RWPE2 (cell line): ENCODE measurements around the gene GCNT2.
"Not testable (repeated sequence)": the region's sequence is repeated elsewhere in the genome, so short reads cannot be mapped to it uniquely, and the experiment has no call there.

Experiments
- ATAC-seq: fragments of 200-7000 bp; cut with Tn5 transposase; 3 replicates; pipeline ENCODE4 v1.9.1; 2021; ENCODE audit warnings: low read depth
- DNase-seq: peaks from one replicate; pipeline ENCODE4 v3.0.0-alpha.2; 2020; ENCODE audit warnings: low spot score
- H3K27ac ChIP-seq: fragments of 450-650 bp; 2 replicates; pipeline ENCODE4 v1.5.1; 2017; ENCODE audit warnings: mild to moderate bottlenecking; ENCODE audit not compliant: poor library complexity, severe bottlenecking
- H3K27me3 ChIP-seq: fragments of 250-450 bp; sonication (Bioruptor Pico); 2 replicates; pipeline ENCODE4 v1.5.1; 2021; ENCODE audit warnings: mild to moderate bottlenecking, moderate library complexity; ENCODE audit not compliant: insufficient read depth, poor library complexity, severe bottlenecking
- H3K36me3 ChIP-seq: fragments of 250-450 bp; sonication (Bioruptor Pico); 2 replicates; pipeline ENCODE4 v1.5.1; 2020; ENCODE audit warnings: low read depth, mild to moderate bottlenecking, moderate library complexity
- H3K4me1 ChIP-seq: fragments of 250-450 bp; sonication (Bioruptor Pico); 2 replicates; pipeline ENCODE4 v1.5.1; 2021; ENCODE audit warnings: mild to moderate bottlenecking, moderate library complexity; ENCODE audit not compliant: insufficient read depth, poor library complexity, severe bottlenecking
- H3K4me3 ChIP-seq: fragments of 250-450 bp; sonication (Bioruptor Pico); 2 replicates; pipeline ENCODE4 v1.5.1; 2021; ENCODE audit warnings: mild to moderate bottlenecking, moderate library complexity; ENCODE audit not compliant: severe bottlenecking
- H3K9me3 ChIP-seq: fragments of 250-450 bp; sonication (Bioruptor Pico); 2 replicates; pipeline ENCODE4 v1.5.1; 2021; ENCODE audit warnings: mild to moderate bottlenecking, moderate library complexity; ENCODE audit not compliant: severe bottlenecking
- TF ChIP-seq, protein P1 (sequence below): fragments of 450-650 bp; IDR thresholded peaks from one replicate; pipeline ENCODE4 v1.5.1; 2017; ENCODE audit warnings: mild to moderate bottlenecking, moderate library complexity; ENCODE audit not compliant: poor library complexity, severe bottlenecking

Gene GCNT2

DNA sequence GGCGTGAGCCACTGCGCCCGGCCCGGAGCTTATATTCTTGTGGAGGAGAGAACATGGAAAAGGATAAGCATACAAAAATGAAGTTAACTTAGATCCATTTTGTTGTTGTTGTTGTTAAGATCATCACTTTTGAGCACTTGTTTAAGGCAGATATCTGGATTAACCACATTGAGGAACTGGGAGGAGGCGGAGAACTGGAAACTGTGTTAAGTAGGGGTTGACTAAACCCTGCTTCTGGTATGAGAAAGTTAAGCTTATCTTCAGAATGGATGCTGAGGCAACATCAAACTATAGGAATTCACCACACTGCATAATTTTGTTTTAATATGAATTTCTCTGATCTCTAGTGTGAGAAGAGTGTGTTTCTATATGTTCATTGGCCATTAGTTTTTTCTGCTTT, 57.6 kb downstream of the GCNT2 start:
- DNase-seq (no peak), ATAC-seq (no peak)
- Histone ChIP-seq H3K27me3 (no peaks in the 10 kb centered on the region), H3K36me3 (no peaks in the 10 kb centered on the region), H3K4me1 (peaks cover 13% of the 10 kb centered on the region), H3K4me3 (no peak overlapping the region), H3K9me3 (no peaks in the 10 kb centered on the region), H3K27ac (no peak overlapping the region)
- TF ChIP-seq, protein P1, sequence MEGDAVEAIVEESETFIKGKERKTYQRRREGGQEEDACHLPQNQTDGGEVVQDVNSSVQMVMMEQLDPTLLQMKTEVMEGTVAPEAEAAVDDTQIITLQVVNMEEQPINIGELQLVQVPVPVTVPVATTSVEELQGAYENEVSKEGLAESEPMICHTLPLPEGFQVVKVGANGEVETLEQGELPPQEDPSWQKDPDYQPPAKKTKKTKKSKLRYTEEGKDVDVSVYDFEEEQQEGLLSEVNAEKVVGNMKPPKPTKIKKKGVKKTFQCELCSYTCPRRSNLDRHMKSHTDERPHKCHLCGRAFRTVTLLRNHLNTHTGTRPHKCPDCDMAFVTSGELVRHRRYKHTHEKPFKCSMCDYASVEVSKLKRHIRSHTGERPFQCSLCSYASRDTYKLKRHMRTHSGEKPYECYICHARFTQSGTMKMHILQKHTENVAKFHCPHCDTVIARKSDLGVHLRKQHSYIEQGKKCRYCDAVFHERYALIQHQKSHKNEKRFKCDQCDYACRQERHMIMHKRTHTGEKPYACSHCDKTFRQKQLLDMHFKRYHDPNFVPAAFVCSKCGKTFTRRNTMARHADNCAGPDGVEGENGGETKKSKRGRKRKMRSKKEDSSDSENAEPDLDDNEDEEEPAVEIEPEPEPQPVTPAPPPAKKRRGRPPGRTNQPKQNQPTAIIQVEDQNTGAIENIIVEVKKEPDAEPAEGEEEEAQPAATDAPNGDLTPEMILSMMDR: no peak

DNA sequence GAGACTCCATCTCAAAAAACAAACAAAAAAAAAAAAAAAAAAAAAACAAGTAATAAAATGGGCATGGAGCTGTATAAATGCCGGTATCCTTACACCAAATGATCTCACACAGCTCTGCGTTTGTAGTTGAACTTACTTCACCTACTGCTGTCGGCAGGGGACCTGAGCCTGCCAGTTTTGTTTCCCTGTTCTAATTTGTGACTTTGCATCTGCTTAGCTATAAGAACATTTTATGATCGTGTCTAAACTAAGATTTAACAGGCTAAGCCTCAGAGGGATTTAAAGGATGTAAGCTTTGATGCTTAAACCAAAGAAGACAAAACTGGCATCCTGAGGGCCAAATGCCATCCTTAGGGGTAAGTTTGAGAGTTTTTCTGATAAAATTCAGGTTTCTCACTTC, 58.7 kb downstream of the GCNT2 start:
- ATAC-seq: no peak
- TF ChIP-seq, protein P1: no peak

DNA sequence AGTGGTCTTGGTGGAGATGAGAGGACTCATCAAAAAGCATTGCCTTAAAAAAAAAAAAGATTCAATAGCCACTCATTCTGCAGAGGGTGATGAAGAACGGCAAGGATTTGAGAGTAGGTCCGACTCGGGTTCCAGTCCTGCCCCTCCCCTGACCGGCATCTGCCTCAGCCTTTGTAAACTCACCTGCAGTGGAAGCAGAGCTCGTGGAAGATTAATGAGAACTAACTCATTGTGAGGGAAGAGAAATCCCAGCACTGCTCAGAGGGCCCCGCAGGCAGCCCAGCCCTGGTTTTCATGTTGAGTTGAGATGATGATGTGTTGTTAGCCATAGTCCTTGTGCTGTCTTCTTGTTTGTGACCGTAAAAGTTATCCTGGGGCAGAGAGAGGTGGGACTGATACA, 59.4 kb downstream of the GCNT2 start:
- Histone ChIP-seq H3K27me3 (no peaks in the 10 kb centered on the region), H3K4me3 (no peak overlapping the region), H3K36me3 (no peaks in the 10 kb centered on the region), H3K4me1 (peaks cover 13% of the 10 kb centered on the region), H3K27ac (no peak overlapping the region), H3K9me3 (no peaks in the 10 kb centered on the region)
- ATAC-seq (no peak), DNase-seq (no peak)
- TF ChIP-seq, protein P1: no peak

More for the DNA sequence above, 58.7 kb downstream of the GCNT2 start:
- Histone ChIP-seq H3K9me3 (no peaks in the 10 kb centered on the region), H3K27ac (no peak overlapping the region), H3K4me3 (no peak overlapping the region), H3K4me1 (peaks cover 13% of the 10 kb centered on the region), H3K36me3 (no peaks in the 10 kb centered on the region), H3K27me3 (no peaks in the 10 kb centered on the region)
- no peak for DNase-seq

DNA sequence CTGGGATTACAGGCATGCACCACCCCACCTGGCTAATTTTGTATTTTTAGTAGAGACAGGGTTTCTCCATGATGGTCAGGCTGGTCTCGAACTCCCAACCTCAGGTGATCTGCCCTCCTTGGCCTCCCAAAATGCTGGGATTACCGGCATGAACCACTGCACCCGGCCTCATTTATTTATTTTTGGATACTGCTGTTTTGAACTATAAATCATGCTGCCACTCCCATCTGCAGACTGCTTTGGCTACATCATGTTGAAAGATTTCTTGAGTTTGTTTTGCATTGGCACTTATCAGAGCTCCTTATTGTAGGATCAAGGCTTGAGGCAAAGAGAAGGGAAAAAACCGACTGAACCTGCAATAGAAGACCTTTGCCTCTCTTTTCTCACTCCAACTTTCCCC, 60.3 kb downstream of the GCNT2 start:
- H3K36me3 ChIP-seq, H3K27me3 ChIP-seq, DNase-seq, ATAC-seq, H3K27ac ChIP-seq, H3K9me3 ChIP-seq, H3K4me3 ChIP-seq: not testable (repeated sequence)
- H3K4me1 ChIP-seq: peaks cover 13% of the 10 kb centered on the region

DNA sequence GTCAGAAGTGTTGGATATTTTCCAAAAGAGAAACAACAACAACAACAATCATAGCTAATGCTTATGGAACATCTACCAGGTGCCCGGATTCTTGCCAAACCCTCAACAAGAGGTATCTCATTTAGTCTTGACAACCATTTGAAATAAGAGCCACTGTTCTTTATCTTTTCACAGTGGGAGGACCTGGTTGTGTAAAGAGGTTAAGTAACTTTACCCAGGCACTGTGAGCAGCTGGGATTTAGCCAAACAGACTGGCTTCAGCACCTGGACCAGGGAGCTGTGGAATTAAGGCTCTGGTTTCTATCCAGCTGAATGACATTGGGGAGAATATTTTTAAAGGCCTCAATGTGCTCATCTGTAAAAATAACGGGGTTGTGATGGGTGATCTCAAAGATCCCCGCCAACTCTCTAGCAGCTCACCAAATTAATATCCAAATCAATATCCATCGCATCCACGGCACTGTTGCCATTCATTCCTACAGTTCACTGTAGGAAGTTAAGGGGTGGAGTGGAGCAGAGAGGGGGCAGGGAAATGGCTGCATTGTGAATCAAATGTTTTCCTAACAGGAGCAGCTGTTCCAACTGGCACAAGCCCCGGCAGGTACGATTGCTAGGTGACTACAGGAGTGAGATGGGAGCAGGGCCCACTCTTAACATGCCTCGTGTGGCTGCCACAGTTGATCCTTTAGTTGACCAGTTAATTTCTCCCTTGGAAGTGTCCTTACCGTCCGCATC, 61.8 kb downstream of the GCNT2 start:
- DNase-seq (no peak), ATAC-seq (peak; percentile 82)
- TF ChIP-seq, protein P1: no peak
- no peak overlapping the region for H3K27ac ChIP-seq
- H3K4me3 ChIP-seq: no peak overlapping the region
- no peaks in the 10 kb centered on the region for H3K9me3 ChIP-seq
- H3K36me3 ChIP-seq: no peaks in the 10 kb centered on the region
- peaks cover 13% of the 10 kb centered on the region for H3K4me1 ChIP-seq
- H3K27me3 ChIP-seq: no peaks in the 10 kb centered on the region
